Activated naive CD8-positive, alpha-beta T cell treated with anti-CD3 and anti-CD28 coated beads, Interleukin-2, amount 50 U/mL, for 16 hours (primary cell): ENCODE measurements around the gene ATG14.
"Not testable (repeated sequence)": the region's sequence is repeated elsewhere in the genome, so short reads cannot be mapped to it uniquely, and the experiment has no call there.

Experiments used
- DNase-seq: peaks from one replicate; pipeline ENCODE4 v3.0.0-alpha.2; 2020; ENCODE audit warnings: low read depth, low spot score

Gene ATG14

DNA sequence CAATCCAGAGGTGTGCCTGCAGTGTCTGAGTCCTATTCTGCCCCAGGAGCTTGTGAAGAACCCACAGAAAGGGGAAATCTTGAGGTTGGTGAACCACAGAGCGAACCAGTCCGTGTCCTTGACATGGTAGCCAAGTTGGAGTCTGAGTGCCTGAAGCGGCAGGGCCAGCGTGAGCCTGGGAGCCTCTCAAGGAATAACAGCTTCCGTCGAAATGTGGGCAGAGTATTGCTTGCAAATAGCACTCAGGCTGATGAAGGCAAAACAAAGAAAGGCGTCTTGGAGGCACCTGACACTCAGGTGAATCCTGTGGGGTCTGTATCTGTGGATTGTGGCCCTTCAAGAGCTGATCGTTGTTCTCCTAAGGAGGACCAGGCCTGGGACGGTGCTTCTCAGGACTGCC, 60.5 kb downstream of the ATG14 start:
- no peak for DNase-seq

DNA sequence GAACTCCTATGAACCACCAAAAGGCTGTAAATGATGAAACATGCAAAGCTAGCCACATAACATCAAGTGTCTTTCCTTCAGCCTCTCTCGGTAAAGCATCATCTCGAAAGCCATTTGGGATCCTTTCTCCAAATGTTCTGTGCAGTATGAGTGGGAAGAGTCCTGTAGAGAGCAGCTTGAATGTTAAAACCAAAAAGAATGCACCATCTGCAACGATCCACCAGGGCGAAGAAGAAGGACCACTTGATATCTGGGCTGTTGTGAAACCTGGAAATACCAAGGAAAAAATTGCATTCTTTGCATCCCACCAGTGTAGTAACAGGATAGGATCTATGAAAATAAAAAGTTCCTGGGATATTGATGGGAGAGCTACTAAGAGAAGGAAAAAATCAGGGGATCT, 61.2 kb downstream of the ATG14 start:
- DNase-seq, result no peak

DNA sequence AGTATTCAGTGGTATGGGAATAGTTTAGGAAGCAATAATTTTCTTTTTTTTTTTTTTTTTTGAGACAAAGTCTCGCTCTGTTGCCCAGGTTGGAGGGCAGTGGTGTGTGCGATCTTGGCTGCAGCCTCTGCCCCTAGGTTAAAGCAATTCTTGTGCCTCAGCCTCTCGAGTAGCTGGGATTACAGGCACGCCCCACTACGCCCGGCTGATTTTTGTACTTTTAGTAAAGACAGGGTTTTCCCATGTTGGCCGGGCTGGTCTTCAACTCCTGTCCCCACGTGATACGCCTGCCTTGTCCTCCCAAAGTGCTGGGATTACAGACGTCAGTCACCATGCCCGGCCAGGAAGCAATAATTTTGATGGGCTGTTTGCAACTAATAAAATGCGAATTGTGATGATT, 62.1 kb downstream of the ATG14 start:
- DNase-seq, result no peak

DNA sequence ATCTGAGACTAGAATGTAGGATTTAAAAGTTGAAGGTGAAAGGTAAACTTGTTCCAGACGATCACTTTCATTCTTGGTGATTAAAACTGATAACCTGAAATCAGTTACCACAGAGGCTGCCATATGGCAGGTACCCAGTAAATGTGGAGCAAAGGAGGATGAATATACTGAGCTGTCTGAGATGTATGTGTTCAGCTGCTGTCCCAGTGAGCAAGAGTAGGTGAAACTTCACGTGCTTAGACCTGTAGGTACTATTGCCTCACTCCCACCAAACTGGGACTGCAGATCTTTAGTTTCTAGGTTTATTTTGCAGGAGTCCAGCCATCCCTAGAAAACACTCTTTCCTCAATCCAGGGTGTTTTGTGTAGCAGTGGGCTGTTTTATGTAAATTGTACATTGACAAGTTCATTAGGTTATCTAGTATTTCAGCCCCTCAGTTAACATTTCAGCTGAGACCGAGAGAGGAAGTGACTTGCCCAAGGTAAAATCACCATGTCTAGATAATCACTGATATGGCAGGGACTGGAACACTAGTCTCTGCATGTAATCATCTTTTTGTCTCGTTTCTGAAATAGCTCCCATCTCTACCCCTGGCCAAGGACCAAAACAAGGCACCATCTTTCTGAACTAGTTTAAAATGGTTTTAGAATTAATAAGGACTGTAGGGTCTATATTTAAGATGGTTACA, 62.7 kb downstream of the ATG14 start:
- DNase-seq, result no peak

DNA sequence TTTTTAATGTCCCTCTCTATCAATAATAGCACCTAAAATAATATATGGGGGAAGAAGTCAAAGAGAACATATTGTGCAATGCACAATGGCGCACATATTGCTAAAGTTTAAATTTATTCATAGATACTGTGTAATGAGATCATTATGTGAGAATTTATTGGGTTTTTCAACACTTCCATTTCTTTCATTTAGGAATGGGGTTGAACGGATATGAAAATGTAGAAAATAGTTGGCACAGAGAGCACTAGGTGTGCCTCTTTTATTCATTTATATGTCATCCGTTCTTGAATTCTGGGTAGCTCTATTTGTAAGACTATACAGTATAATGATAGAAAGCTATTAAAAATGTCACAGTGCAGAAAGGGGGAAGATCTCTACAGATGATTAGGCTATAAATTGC, 63.9 kb downstream of the ATG14 start:
- DNase-seq, result no peak

DNA sequence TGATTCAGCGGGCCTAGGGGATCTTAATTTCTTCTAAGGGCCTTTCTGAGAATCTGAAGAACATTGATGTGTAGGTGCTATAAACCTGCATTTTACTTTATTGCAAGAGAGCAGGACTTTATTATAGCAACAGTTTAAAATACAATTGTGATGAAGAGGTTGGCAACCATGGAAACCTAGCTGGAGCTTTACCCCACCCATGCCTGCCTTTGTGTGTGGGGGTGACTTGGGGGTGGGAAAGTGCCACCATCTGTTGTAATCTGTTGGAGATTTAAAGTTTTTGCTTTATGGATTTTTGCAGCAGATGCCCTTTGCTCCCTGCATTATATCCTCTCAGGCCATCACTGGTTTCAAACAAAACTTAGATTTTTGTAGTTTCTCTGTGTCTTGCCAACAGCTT, 64.6 kb downstream of the ATG14 start:
- DNase-seq, result no peak

DNA sequence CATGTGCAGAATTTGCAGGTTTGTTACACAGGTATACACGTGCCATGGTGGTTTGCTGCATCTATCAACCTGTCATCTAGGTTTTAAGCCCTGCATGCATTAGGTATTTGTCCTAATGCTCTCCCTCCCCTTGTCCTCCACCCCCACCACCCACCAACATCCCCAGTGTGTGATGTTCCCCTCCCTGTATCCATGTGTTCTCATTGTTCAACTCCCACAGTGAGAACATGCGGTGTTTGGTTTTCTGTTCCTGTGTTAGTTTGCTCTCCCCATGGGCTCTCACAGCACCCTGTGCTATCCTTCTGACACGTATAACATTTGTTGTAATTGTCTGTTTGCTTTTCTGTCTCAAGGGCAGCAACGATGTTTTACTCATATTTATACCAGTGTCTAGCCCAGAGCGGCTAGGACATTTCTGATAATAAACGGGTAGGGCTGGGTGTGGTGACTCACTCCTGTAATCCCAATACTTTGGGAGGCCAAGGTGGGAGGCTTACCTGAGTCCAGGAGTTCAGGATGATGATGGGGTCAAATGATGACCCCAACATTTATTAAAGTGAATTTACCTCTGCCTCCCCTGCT, 67.0 kb downstream of the ATG14 start:
- DNase-seq, result not testable (repeated sequence)

DNA sequence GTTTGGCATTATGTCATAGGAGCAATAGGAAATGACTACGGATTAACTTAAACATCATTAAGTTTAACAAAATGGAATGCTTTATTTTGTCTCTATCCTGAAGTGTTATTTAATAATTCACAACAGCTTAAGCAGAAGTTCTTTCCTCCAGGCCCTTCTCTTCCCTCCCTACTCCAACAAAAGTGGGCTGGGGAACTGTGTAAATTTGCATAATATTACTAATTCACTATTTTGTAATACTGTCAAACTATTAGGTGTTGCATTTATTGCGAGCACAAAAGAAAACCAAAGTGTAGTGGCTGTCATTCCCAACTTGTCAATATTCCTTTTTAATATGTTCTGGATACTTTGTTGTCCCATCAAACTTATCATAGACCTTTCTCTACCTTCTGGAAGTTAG, 69.8 kb downstream of the ATG14 start:
- DNase-seq, result no peak

DNA sequence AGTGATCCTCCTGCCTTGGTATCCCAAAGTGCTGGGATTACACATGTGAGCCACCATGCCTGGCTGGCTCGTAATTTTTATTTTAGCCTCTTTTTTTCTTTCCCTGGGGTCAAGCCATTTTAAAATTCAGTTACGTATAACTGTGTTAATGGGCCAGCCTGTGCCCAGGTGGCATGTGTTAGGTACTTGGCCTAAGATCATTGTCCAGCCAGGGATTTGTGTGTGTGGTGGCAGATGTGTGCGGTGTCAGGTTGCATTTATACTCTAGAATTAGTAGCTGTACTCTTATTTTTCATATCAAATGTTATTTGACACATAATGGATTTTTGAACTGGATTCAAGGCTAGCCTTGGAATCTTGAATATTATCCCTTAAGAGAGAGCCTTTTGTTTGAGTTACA, 71.1 kb downstream of the ATG14 start:
- no peak for DNase-seq

DNA sequence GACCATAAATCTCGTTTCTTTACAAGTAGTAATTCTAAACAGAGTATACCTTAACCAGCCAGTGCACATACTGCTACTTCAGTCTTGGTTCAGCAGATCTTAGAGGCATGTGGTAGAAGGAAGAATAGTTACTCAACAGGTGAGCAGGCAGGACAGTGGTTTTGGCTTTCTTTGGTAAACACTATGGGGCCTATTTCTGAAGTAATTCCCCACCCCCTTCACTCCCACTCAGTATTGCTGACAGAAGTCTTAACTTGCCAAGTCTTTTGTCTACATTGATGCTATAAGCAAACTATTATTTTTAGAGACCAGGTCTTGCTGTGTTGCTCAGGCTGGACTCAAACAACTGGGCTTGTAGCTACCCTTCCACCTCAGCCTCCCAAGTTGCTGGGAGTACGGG, 71.9 kb downstream of the ATG14 start:
- DNase-seq, result no peak

DNA sequence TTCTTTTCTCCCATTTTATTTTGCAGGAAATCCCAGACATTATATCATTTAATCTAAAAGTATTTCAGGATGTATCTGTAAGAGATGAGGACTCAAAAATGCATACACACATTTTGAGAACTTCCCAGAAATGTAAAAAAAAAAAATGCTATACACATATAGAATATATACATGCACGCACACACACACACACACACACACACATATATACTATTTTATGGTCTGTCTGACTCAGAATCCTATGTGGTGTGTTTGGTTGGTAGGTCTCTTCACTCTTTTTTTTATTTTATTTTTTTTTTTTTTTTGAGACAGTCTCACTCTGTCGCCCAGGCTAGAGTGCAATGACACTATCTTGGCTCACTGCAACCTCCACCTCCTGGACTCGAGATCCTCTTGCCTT, 74.9 kb downstream of the ATG14 start:
- no peak for DNase-seq

DNA sequence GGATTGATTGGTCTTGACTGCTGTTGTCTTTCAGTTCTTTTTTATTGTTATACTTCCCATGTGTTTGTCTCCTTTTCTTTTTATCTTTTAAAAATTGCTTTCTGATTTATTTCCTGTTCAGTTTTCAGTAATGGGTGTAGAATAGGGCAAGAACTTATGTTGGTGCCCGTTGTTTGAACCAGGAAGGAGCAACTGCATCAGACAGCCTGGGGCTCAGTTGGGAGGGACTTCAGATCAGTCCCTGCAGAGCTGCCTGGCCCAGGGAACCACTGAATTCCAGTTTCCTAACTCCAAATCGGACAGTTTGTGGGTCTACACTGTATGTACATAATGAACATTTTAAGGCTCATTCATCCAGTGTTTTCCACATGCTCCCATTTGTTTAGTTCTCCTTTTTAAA, 75.5 kb downstream of the ATG14 start:
- no peak for DNase-seq

DNA sequence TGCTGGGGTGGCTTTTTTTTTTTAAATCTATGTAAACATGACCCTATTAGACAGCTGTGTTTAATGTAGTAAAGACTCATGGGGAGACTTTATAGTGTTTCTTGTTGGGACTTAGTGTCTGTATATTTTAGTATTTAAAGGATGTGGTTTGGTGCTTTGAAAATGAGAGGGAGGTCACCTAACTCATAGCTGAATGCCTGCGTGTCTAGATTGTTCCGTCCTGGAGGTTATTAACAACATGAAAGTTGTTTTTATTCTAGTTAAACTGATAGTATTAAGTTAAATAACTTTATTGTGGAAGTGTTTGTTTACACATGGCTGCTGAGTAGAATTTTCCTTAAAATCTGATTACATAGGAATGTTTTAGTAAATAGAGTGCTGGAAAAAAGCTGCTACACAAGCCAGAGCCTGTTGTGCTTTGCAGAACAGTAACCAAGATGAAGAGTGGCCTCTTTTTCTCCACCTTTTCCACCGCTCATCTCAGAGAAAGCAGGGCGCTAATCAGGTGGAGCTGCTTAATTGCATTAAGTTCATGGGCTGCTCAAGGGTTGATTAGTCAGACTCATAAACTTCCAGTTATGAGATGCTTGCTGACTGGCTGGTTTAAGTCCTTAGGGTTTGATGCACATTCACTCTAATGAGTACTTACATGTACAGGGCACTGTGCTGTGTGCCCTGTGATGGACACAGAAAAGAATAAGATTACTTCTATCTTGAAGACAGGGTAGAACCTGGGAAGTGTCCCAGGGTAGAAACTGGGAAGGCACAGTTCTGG, 77.7 kb downstream of the ATG14 start:
- no peak for DNase-seq

DNA sequence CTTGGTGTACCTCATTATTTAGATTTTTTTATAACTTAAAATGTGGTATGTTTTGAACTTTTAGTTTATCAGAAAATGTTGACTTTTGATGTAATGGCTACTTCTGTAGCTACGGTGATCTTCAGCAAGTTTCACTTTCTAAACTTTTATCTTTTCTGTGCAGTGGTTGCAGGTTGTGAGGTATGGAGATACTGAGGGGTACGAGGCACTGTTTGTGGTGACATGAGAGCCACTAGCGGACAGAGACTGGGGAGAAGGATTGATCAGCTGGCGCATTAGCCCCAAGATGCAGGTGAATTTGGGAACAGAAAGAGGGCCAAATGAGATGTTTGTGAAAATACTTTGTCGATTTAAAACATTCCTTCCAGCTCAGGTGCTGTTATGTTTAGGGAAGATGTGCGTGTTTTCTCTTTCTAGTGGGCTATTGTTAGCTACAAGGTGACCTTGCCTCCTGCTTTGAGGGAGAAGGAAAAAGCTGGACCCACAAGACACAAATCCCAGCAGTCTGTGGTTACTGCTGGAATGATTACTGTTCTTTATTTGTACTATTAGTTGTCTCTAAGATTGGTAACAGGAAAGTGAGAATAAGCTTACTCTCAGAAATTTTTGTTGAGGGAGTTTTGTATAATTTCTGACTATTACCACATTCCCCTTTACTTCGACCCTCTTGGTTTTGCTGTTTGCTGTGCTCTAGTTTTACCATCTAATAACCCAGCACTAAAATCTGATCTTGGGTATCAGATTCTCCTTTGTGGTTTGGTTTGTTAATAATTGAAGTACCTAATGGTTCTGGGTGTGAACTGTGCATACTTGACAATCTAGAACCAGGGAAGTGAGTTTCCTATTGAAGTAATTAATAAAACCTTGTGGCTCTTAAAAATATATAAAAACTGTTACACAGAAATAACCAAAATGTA, 78.7 kb downstream of the ATG14 start:
- DNase-seq, result no peak

DNA sequence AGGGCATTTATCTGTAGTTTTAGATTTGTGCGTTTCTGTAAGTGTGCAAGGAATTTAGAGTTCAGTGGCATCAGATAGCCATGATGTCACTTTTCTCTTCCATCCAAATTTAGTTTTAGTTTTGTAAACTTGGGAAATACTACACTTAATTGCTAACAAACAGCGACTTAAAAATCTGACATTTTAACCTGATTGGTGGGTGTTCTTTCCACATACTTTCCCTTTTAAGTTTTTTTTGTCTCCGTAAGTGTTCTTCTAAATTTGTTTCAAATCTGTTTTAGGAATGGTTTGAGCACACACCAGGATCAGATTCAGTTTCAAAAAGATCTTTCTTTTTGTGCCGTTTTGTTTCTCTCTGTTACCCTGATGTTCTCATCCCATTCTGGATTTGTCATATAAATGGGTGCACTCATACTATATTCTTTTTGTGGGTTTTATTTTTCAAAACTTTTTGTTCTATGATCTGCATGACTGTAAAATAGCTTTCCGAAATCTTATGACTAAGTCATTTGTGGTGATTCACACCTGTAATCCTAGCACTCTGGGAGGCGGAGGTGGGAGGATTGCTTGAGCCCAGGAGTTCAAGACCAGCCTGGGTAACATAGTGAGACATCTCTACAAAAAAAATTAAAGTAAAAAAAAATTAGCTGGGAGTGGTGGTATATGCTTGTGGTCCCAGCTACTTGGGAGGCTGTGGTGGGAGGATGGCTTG, 81.5 kb downstream of the ATG14 start:
- no peak for DNase-seq

DNA sequence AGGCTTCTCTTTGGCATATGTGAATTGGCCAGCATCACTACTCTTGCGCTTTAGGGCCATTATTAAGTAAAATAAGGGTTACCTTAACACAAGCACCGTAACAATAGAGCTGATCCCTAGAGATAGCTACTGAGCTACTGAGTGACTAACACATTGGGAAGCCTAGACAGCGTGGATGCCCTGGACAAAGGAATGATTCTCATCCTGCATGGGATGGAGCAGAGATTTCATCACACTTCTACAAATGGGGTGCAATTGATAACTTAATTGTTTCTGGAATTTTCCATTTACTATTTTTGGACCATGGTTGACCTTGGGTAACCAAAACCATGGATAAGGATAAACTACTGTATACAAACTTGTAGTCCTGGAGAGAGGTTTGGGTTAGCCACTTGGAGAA, 83.3 kb downstream of the ATG14 start:
- DNase-seq, result no peak

DNA sequence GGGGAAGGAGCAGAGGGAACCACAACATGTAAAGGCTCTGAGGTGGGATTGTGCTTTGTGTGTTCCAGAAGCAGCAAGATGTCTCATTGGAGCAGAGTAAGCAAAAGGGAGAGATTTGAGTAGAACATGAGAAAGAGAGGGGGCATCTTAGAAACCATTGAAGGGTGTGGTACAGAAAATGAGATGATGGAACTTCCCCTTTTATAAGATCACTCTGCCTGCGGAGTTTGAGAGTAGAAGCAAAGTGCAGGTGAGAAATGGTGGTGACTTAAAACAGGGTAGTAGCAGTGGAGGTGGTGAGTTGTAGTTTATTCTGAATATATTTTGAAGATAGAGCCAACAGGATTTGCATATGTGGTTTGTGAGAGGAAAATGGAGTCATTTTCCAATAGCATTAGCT, 84.5 kb downstream of the ATG14 start:
- no peak for DNase-seq

DNA sequence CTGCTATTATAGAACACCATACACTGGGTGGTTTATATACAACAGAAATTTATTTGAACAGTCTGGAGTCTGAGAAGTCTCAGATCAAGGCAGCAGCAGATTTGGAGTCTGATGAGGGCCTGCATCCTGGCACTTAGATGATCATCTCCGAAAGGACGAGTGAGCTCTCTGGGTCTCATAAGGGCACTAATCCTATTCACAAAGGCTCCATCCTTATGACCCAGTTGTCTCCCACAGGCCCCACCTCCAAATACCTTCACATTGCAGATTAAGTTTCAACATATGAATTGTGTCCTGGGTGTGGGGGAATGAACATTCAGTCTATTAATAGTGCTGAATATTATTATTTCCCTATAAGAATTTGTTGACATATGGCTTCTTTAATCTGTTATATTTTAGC, 86.8 kb downstream of the ATG14 start:
- no peak for DNase-seq

DNA sequence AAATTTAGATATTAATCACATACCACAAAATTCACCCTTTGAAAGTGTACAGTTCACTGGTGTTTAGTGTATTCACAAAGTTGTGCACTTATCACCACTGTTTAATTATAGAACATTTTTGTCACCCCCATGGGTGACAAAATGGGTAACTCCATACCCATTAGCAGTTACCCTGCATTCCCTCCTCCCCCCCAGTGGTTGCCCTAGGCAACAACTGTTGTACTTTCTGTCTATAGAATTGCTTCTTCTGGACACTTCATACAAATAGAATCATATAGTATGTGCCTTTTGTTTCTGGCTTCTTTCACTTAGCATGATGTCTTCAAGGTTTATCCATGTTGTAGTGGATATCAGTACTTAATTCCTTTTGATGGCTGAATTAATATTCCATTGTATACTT, 87.7 kb downstream of the ATG14 start:
- DNase-seq, result no peak

DNA sequence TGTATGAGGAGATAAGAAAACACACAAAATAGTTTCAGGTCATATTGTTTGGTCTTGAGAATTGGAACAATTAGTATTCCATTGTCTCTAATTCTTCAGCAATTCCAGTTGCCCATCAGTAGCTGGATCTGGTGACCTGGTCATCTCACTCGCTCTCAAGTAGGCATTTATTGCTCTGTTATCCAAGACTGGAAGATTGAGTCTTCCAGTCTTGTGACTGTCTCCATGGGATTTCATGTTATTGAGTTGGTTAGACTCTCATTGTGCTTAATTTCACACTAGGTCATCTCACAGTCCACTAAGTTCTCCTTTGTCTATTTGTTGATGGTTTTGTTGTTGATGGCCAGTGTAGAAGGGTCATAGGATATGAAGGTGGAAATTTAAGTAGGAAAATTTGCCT, 92.9 kb downstream of the ATG14 start:
- no peak for DNase-seq

DNA sequence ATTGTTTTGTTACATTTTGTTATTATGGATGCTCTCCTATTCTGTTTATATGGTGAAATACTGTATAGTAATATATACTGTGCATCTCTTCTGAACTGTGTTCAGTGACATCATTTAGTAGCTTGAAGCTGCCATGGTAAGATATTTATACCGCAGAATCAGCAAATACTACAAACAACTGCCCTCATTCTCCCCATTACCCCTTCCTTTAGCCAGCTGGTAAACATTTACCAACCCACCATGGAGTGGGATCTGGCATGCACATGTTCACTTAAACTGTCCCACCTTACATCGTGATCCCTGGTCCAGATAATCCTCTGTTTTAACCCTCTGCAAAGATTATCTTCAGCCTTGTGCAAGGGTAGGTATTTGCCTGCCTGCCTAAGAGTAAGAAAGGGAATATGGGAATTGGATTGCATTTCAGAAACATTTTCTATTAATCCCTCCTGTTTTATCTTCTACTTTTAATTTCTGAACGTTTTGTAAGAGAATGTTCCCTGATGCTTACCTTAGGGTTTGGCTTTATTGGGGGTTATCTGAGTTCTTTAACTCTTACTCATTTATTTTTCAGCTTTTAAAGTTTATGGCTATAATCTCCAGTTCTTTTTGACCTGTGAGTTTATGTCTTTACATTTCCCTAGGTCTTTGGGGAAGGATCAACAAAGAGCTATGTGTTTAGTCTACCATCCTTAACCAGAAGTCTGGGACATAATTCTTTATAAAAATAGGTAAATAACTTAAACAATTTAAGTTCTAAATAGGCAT, 93.9 kb downstream of the ATG14 start:
- DNase-seq, result no peak
